ENCODE measurements around the gene GASK1B.

GASK1B gene

GRCh38 chr4:158190718-158191117 is 17.9 kb upstream of the GASK1B start:
- H3K27ac ChIP-seq (ENCODE audit: low read depth, low read length, poor library complexity, severe bottlenecking): no peak overlapping the region
- H3K9me2 ChIP-seq (ENCODE audit: low read depth, low read length): no peaks in the 10 kb centered on the region
- H2AFZ ChIP-seq (ENCODE audit: low read length): no peak overlapping the region
- H3K4me1 ChIP-seq (ENCODE audit: insufficient read depth, low read length, severe bottlenecking): no peaks in the 10 kb centered on the region
- H4K20me1 ChIP-seq (ENCODE audit: insufficient read depth, low read length): no peaks in the 10 kb centered on the region
- no peaks in the 10 kb centered on the region for H3K79me2 ChIP-seq (ENCODE audit: insufficient read depth, low read length)
- H3K9ac ChIP-seq (ENCODE audit: low read length): no peak overlapping the region
- H3K9me3 ChIP-seq (ENCODE audit: low read length): no peaks in the 10 kb centered on the region
- H3K4me3 ChIP-seq (ENCODE audit: low read depth, low read length, poor library complexity, severe bottlenecking): no peak overlapping the region
- H3K27me3 ChIP-seq (ENCODE audit: insufficient read depth, low read length): no peaks in the 10 kb centered on the region
- H3K4me2 ChIP-seq (ENCODE audit: low read length): no peak overlapping the region
- no peak for TF ChIP-seq EZH2 (IDR thresholded peaks at IDR 0.05; ENCODE audit: borderline replicate concordance, low read length)
- no peak for TF ChIP-seq CTCF (IDR thresholded peaks at IDR 0.05; ENCODE audit: low read length)
- no peaks in the 10 kb centered on the region for H3K36me3 ChIP-seq (ENCODE audit: insufficient read depth, low read length)
- no peaks in the 10 kb centered on the region for H3F3A ChIP-seq (ENCODE audit: insufficient read depth, low read length)

DNA sequence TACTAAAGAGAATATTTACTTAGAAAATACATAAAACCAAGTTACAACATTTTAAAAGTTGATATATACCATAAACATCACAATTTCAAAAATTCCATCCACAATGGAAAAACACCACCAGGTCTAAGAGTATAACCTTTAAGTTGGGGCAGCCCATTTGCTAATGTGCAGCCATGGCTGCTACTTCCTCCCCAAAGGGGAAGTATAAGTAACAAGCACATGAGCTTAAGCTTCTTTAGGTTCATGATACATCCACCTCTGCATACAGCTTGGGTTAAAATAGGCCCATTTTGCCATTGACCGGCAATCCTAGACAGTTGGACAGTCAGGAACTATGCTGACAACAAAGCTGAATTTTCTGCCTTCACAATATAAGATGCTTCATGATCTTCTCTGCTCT is 16.6 kb upstream of the GASK1B start:
- H3K27ac ChIP-seq (ENCODE audit: low read depth, low read length, poor library complexity, severe bottlenecking): no peak overlapping the region
- no peaks in the 10 kb centered on the region for H3K9me2 ChIP-seq (ENCODE audit: low read depth, low read length)
- no peaks in the 10 kb centered on the region for H3K79me2 ChIP-seq (ENCODE audit: insufficient read depth, low read length)
- H3K9ac ChIP-seq (ENCODE audit: low read length): no peak overlapping the region
- no peaks in the 10 kb centered on the region for H3K4me1 ChIP-seq (ENCODE audit: insufficient read depth, low read length, severe bottlenecking)
- H3K4me2 ChIP-seq (ENCODE audit: low read length): no peak overlapping the region
- no peak for TF ChIP-seq CTCF (IDR thresholded peaks at IDR 0.05; ENCODE audit: low read length)
- TF ChIP-seq EZH2 (IDR thresholded peaks at IDR 0.05; ENCODE audit: borderline replicate concordance, low read length): no peak
- no peaks in the 10 kb centered on the region for H4K20me1 ChIP-seq (ENCODE audit: insufficient read depth, low read length)
- no peak overlapping the region; the same call in 1 of the 2 replicates for H2AFZ ChIP-seq (ENCODE audit: low read length)
- H3K36me3 ChIP-seq (ENCODE audit: insufficient read depth, low read length): no peaks in the 10 kb centered on the region
- H3F3A ChIP-seq (ENCODE audit: insufficient read depth, low read length): no peaks in the 10 kb centered on the region
- no peaks in the 10 kb centered on the region for H3K9me3 ChIP-seq (ENCODE audit: low read length)
- H3K4me3 ChIP-seq (ENCODE audit: low read depth, low read length, poor library complexity, severe bottlenecking): no peak overlapping the region
- H3K27me3 ChIP-seq (ENCODE audit: insufficient read depth, low read length): no peaks in the 10 kb centered on the region

DNA sequence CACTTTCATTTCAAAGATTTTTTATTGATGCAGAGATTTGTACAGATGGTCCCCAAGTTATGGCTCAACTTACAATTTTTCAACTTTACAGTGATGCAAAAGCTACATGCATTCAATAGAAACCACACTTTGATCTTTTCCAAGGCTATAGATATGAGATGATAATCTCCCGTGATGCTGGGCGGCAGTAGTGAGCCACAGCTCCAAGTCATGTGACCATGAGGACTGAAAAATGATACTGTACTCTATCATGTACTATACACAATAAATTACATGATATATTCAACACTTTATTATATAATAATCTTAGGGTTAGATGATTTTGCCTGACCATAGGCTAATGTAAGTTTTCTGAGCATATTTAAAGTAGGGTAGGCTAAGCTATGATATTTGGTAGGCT is 14.0 kb upstream of the GASK1B start:
- Histone ChIP-seq H3F3A (ENCODE audit: insufficient read depth, low read length) (no peaks in the 10 kb centered on the region), H2AFZ (ENCODE audit: low read length) (no peak overlapping the region), H3K9me2 (ENCODE audit: low read depth, low read length) (no peaks in the 10 kb centered on the region), H3K4me1 (ENCODE audit: insufficient read depth, low read length, severe bottlenecking) (no peaks in the 10 kb centered on the region), H4K20me1 (ENCODE audit: insufficient read depth, low read length) (no peaks in the 10 kb centered on the region), H3K27me3 (ENCODE audit: insufficient read depth, low read length) (no peaks in the 10 kb centered on the region), H3K9me3 (ENCODE audit: low read length) (no peaks in the 10 kb centered on the region), H3K4me2 (ENCODE audit: low read length) (no peak overlapping the region), H3K4me3 (ENCODE audit: low read depth, low read length, poor library complexity, severe bottlenecking) (no peak overlapping the region), H3K27ac (ENCODE audit: low read depth, low read length, poor library complexity, severe bottlenecking) (no peak overlapping the region), H3K79me2 (ENCODE audit: insufficient read depth, low read length) (no peaks in the 10 kb centered on the region), H3K36me3 (ENCODE audit: insufficient read depth, low read length) (no peaks in the 10 kb centered on the region), H3K9ac (ENCODE audit: low read length) (no peak overlapping the region)
- TF ChIP-seq EZH2 (IDR thresholded peaks at IDR 0.05; ENCODE audit: borderline replicate concordance, low read length) (no peak), CTCF (IDR thresholded peaks at IDR 0.05; ENCODE audit: low read length) (no peak)
